IPS DF 6.9 (cell line): Measurements from ENCODE around the gene MRPS23.

Experiments used
- DNase-seq: peaks from one replicate; pipeline ENCODE4 v3.0.0-alpha.2; 2013; ENCODE audit warnings: low read depth, low spot score
- H3K27ac ChIP-seq: one replicate; pipeline ENCODE4 v1.5.1; 2013; ENCODE audit warnings: low read length, control low read depth
- H3K27me3 ChIP-seq: 2 replicates; pipeline ENCODE4 v1.6.1; 2013; ENCODE audit warnings: mild to moderate bottlenecking, low read length; ENCODE audit not compliant: control insufficient read depth, insufficient read depth
- H3K36me3 ChIP-seq: 2 replicates; pipeline ENCODE4 v1.6.1; 2013; ENCODE audit warnings: low read length; ENCODE audit not compliant: control insufficient read depth, insufficient read depth
- H3K4me1 ChIP-seq: 2 replicates; pipeline ENCODE4 v1.6.1; 2013; ENCODE audit warnings: low read length; ENCODE audit not compliant: control insufficient read depth, insufficient read depth
- H3K4me3 ChIP-seq: 2 replicates; pipeline ENCODE4 v1.5.1; 2013; ENCODE audit warnings: mild to moderate bottlenecking, low read length
- H3K9me3 ChIP-seq: 2 replicates; pipeline ENCODE4 v1.6.1; 2013; ENCODE audit warnings: low read length, inconsistent platforms; ENCODE audit not compliant: control insufficient read depth, insufficient read depth
- WGBS: extraction: QIAGEN DNeasy Blood & Tissue Kit; methylation state at CpG from one replicate; pipeline ENCODE4 v1.1.7; 2013; ENCODE audit warnings: mixed read lengths, missing lambda C conversion rate; ENCODE audit not compliant: insufficient read length, insufficient coverage; 5-methylcytosine and 5-hydroxymethylcytosine counted together

The MRPS23 gene

DNA sequence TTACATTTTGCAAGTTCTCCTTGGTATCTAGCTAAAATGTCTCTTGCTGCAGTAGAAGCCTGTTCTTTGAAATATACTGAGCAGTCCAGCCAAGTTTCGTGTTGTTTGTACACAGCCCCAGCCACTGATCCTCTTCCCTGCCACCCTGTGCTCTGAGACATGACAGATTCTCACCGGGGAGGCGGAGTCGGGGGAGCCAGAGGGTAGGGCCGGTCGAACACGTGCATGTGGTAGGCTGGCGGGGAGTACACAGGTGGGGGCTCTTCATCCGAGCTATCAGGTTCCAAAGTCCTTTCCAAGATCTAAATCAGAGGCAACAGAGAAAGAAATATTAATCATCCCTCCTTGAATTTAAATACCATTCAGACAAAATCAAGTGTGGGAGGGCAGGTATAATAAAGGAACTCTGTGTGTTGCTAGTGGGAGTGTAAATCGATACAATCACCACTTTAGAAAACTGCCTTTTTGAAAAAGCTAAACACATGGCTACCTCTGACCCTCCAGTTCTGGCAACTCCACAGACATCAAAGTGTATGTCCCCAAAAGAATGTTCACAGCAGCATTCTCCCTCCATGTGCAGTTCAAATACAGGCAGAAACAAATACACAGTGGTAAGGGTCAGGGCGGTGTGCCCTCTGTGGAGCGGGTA is 29.7 kb upstream of the MRPS23 start:
- no peak overlapping the region for H3K4me3 ChIP-seq
- H3K9me3 ChIP-seq: no peaks in the 10 kb centered on the region
- H3K27me3 ChIP-seq: no peaks in the 10 kb centered on the region; the same call in 1 of the 2 replicates
- H3K4me1 ChIP-seq: peaks cover 24% of the 10 kb centered on the region
- no CpG with 5 or more reads among the region's 12 CpGs for WGBS
- no peaks in the 10 kb centered on the region for H3K36me3 ChIP-seq
- DNase-seq: no peak
- H3K27ac ChIP-seq: no peak overlapping the region

DNA sequence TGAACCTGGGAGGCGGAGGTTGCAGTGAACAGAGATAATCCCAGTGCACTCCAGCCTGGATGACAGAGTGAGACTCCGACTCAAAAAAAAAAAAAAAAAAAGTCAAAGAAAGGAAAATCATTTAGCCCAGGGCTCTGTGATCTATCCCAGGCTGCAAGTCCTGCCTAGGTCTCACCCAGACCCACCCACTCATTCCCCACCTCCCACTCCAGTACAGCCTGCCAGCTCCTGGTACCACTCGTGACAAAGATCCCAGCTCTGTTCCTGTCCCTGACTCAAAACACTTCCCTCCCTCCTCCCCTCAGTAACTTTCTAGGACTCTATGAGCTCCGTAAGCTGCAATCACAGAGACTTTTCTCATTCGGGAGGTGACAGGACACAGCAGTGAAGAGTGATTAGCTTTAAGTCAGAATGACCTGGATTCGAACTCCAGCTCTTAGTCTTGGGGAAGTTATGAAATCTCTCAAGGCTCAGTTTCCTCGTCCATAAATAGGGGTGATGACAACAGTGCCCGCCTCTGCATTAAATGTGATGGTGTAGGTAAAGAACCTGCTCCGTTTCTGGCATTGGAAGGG is 28.0 kb upstream of the MRPS23 start:
- Histone ChIP-seq H3K36me3 (no peaks in the 10 kb centered on the region), H3K27ac (no peak overlapping the region), H3K4me3 (no peak overlapping the region), H3K4me1 (peaks cover 29% of the 10 kb centered on the region), H3K27me3 (no peaks in the 10 kb centered on the region; the same call in 1 of the 2 replicates), H3K9me3 (no peaks in the 10 kb centered on the region)
- no peak for DNase-seq
- WGBS: no CpG with 5 or more reads among the region's 9 CpGs

DNA sequence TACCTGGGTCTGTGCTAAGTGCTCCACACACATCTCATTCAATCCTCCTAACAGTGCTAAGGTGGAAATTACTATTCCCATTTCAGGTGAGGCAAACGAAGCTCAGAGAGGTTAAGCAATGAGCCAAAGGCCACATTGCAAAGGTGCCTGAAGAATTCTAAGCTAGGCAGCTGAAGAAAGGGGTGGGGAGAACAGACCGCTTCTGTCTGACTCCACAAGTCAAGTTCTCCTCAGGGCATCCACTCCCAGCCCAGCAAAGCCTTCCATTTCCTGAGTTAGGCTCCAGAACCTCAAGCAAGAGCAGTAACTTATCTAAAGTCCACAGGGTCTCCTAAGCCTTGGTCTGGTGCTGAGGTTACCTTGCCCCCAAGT is 27.0 kb upstream of the MRPS23 start:
- Histone ChIP-seq H3K27ac (no peak overlapping the region), H3K36me3 (no peaks in the 10 kb centered on the region), H3K4me3 (no peak overlapping the region), H3K4me1 (peaks cover 28% of the 10 kb centered on the region), H3K27me3 (no peaks in the 10 kb centered on the region; the same call in 1 of the 2 replicates), H3K9me3 (no peaks in the 10 kb centered on the region)
- DNase-seq: no peak
- no CpG with 5 or more reads among the region's 2 CpGs for WGBS

DNA sequence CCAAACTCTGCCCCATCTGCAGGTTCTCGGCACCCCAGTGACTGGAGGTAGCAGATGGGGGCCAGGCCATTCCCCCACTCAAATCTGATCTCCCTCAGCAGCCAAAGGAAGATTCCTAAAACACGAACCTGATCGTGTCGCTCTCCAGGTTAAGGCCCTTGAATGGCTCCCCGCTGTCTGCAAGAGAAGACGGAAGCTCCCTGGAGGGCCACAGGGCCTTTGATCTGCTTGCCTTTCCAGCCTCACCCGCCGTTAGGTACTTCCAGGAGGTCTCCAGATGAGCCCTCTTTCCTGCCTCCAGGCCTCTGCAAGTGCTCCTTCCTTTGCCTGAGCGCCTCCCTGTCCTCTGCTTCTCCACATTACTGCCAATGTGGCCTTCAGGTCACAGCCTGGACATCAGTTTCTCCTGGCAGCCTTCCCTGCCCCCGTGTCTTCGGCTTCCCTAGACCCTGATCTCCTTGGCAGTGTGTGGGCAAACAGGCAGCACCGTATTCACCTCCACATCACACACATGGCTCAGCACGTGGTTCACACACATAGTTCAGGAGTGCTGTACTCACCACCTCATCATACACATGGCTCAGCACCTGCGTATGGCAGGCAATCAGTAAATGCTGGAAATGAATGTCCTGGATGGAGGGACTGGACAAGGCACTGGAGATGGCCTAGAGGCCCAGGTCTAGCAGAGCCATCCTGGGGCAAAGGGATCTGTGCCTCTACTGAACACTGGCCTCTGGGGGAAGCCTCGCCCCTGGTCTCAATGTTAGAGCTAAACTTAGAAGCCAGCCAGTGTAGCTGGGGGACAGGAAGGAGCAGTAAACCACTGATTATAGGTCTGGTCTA is 26.4 kb upstream of the MRPS23 start:
- no peak overlapping the region for H3K27ac ChIP-seq
- H3K4me1 ChIP-seq: peaks cover 23% of the 10 kb centered on the region
- H3K27me3 ChIP-seq: no peaks in the 10 kb centered on the region; the same call in 1 of the 2 replicates
- no peak overlapping the region for H3K4me3 ChIP-seq
- no CpG with 5 or more reads among the region's 15 CpGs for WGBS
- no peaks in the 10 kb centered on the region for H3K9me3 ChIP-seq
- DNase-seq: no peak
- no peaks in the 10 kb centered on the region for H3K36me3 ChIP-seq

DNA sequence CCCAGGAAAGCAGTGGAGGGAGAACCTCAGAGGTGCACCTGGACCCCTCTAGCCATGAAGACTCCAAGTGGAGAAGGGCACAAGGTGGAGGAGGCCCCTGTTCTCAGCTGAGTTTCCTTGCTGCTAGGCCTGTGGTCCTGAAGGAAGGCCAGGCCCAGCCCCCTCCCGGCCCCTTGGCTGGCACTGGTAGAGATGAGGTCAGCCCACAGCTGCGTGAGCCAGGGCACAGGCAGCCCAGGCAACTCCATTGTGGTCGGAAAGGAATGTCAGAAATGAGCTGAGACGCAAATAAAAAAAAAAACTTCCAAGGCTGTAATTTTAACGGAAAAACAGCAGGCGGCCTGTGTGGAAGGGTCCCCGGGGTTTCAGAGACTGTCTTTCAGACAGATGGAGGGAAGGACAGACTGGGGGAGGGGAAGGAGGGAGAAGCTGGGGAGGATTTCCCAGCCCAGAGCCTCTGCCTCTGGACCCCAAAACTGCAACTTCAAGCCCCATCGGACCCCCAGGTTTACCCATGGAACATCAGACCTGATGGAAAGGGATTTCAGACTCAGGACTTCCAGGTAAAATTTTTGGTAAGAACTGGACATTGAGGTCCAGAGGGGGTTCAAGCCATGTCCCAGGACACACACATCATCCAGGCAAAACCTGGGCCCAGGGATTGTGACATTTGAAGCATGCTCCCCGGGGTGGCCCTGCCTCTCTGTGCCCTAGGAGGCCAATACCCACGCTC is 25.6 kb upstream of the MRPS23 start:
- no peak overlapping the region for H3K27ac ChIP-seq
- WGBS: no CpG with 5 or more reads among the region's 10 CpGs
- H3K27me3 ChIP-seq: no peaks in the 10 kb centered on the region; the same call in 1 of the 2 replicates
- H3K9me3 ChIP-seq: no peaks in the 10 kb centered on the region
- H3K4me1 ChIP-seq: peaks cover 20% of the 10 kb centered on the region
- H3K36me3 ChIP-seq: no peaks in the 10 kb centered on the region
- H3K4me3 ChIP-seq: no peak overlapping the region
- DNase-seq: no peak

DNA sequence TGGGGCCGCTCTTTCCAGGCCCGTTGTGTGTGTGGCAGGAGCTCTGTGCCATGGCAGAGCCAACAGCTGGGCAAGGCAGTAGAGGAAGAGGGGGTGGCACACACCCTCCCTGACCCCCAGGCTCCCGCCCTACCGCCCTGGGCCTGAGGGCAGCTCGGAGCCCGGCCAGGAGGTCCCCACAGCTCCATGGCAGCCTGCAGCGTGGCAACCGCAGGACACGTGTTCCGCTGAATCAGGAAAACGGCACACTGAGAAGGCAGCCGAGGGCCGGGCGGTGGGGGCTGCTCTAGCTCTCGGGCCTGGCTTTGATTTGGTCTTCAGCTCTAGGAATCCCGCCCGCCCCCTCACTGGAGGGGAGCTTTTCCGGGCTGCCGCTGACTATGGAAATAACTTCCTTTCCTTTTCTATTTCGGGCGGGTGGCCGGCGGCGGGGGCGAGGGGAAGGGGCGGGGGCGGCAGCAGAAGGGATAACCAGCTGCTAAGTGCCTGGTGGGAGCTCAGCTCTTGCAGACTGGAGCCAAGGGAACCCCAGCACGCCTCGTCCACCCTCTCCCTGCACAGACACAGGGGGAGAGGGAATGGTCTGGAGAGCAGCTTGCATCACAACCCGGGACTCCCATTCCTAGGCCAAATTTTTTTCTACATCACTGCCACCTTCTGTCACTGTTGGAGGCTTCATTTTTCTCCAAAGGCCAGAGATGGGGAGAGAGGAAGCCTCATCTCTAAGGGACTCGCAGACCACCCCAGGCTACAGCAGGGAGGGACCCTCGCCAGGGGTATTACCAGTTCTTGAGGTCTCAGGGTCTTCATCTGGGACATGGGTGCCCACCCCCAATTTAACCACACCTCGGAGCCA is 24.8 kb upstream of the MRPS23 start:
- H3K36me3 ChIP-seq: no peaks in the 10 kb centered on the region
- no peaks in the 10 kb centered on the region for H3K9me3 ChIP-seq
- no peak overlapping the region for H3K27ac ChIP-seq
- WGBS: no CpG with 5 or more reads among the region's 33 CpGs
- no peak overlapping the region for H3K4me3 ChIP-seq
- H3K27me3 ChIP-seq: no peaks in the 10 kb centered on the region; the same call in 1 of the 2 replicates
- H3K4me1 ChIP-seq: peaks cover 20% of the 10 kb centered on the region
- DNase-seq: no peak

DNA sequence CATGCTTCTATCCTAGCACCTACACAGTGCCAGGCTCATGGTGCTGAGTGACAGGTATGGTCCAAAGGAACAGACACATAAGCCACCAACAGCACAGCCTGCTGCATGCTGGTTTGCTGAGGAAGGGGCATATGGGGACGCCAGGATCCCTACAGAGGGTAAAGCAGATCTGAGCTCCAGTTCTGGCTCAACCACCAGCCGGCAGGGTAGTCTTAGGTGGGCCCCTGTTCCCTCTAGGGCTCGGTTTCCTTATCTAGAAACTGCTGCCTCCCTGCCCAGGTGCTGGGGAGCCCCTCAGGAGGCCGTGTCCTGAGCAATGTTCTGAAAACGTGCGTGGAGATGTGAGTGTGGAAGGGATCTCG is 24.2 kb upstream of the MRPS23 start:
- H3K4me3 ChIP-seq: no peak overlapping the region
- WGBS: no CpG with 5 or more reads among the region's 7 CpGs
- H3K4me1 ChIP-seq: peaks cover 20% of the 10 kb centered on the region
- no peaks in the 10 kb centered on the region for H3K36me3 ChIP-seq
- DNase-seq: no peak
- H3K9me3 ChIP-seq: no peaks in the 10 kb centered on the region
- H3K27me3 ChIP-seq: no peaks in the 10 kb centered on the region; the same call in 1 of the 2 replicates
- no peak overlapping the region for H3K27ac ChIP-seq

DNA sequence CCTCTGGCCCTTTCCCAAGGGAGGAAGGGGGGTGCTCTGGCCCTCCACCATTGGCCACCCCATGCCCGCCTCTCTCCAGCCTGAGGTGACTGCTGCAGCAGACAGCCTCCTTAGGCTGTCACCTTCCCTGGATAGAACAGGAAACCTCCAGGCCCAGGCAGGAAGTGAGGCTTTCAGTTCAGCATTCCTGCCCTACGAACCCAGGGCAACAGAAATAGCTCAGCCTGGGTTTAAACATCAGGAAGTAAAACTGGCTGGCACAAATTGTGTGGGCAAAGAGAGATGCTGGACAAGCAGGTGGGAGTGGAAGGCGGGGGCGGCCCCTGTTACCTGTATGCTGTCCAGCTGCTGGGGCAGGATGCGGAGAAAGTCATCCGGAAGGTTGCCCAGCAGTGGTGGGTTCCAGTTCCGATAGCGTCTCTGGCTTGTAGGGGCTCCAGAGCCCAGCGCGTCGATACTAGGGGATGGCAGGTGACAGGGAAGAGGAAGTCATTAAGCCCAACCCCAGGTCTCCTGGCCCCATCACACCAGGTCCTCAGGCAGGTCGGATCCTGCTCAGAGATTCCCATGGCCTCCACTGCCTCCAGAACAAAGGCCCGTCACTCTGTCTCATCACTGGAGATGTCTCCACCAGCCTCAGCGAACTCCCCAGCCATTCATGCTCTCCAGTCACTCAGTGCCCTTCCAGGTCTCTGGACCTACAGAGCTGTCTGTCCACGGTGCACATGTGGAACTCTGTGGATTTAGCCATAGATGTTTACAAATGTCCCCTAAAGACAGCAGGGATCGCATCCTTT is 23.6 kb upstream of the MRPS23 start:
- Histone ChIP-seq H3K36me3 (no peaks in the 10 kb centered on the region), H3K27ac (no peak overlapping the region), H3K4me3 (no peak overlapping the region), H3K27me3 (no peaks in the 10 kb centered on the region; the same call in 1 of the 2 replicates), H3K9me3 (no peaks in the 10 kb centered on the region), H3K4me1 (peaks cover 18% of the 10 kb centered on the region)
- no peak for DNase-seq
- WGBS: no CpG with 5 or more reads among the region's 16 CpGs

DNA sequence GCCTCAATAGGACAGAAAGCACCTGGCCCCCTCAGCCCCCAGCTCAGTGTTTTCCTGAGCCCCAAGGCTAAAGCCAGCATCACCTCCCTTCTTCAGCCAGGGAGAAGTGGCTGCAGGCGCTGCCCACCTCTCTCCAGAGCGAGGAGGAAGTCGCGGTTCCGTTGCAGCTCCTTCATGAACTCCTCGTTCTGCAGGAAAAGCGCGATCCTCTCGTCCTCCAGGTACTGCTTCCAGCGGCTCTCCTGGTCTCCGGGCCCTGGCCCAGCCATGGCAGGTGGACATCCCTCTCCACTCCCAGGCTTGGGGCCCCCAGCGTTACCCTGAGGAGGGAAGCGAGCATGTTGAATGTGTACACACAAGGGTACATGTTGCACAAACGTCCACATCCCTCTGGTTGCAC is 22.7 kb upstream of the MRPS23 start:
- H3K4me3 ChIP-seq: no peak overlapping the region
- no peaks in the 10 kb centered on the region; the same call in 1 of the 2 replicates for H3K27me3 ChIP-seq
- no peak for DNase-seq
- no peak overlapping the region for H3K27ac ChIP-seq
- H3K36me3 ChIP-seq: no peaks in the 10 kb centered on the region
- no CpG with 5 or more reads among the region's 14 CpGs for WGBS
- H3K9me3 ChIP-seq: no peaks in the 10 kb centered on the region
- H3K4me1 ChIP-seq: peaks cover 20% of the 10 kb centered on the region
